CD8-positive, alpha-beta memory T cell (primary cell): ENCODE measurements around the gene MEX3D. TPM values are rescaled to one million over a fixed set of nuclear protein-coding genes. Genes with fewer than 3 reads are reported as not detected.

Source experiments
- CTCF ChIA-PET: fragments of 350-600 bp; sonication (Branson Sonifier 250); formaldehyde crosslinking; loops from one replicate; lab custom pipeline; 2021; ENCODE audit warnings: antibody characterized with exemption; lab: Charles Lee
- POLR2A ChIA-PET: fragments of 350-600 bp; sonication (Branson Sonifier 250); formaldehyde crosslinking; loops from one replicate; lab custom pipeline; 2021; ENCODE audit warnings: antibody characterized with exemption; lab: Charles Lee
- DNase-seq, 5 donors: peaks; one replicate each; pipeline versions ENCODE4 v3.0.0 to v3.0.0-alpha.2; 2020 to 2022; ENCODE audit warnings: mixed read lengths in 1 of 5
- H3K27ac ChIP-seq: one replicate; pipeline ENCODE4 v1.7.0; 2013; ENCODE audit warnings: low read depth, mild to moderate bottlenecking, low read length, moderate library complexity
- H3K27me3 ChIP-seq: 2 replicates; pipeline ENCODE4 v1.7.0; 2013; ENCODE audit warnings: low read length, mild to moderate bottlenecking; ENCODE audit not compliant: insufficient read depth, poor library complexity, severe bottlenecking
- H3K36me3 ChIP-seq: 2 replicates; pipeline ENCODE4 v1.7.0; 2013; ENCODE audit warnings: mild to moderate bottlenecking, low read length, moderate library complexity; ENCODE audit not compliant: insufficient read depth
- H3K4me1 ChIP-seq: 2 replicates; pipeline ENCODE4 v1.7.0; 2013; ENCODE audit warnings: mild to moderate bottlenecking, low read length, moderate library complexity; ENCODE audit not compliant: insufficient read depth
- H3K4me3 ChIP-seq: 2 replicates; pipeline ENCODE4 v1.7.0; 2013; ENCODE audit warnings: mild to moderate bottlenecking, low read length
- H3K9me3 ChIP-seq: 2 replicates; pipeline ENCODE4 v1.7.0; 2013; ENCODE audit warnings: mild to moderate bottlenecking, low read length
- H3K27ac Mint-ChIP-seq, 8 donors: one replicate each; pipeline ENCODE4 v1.8.0; 2020 to 2021; ENCODE audit warnings: mixed read lengths in 8 of 8, mild to moderate bottlenecking in 6 of 8, inconsistent platforms in 3 of 8, moderate library complexity in 3 of 8
- H3K27me3 Mint-ChIP-seq, 2 donors: one replicate each; pipeline ENCODE4 v1.8.0; 2020 to 2021; ENCODE audit warnings: mixed read lengths in 2 of 2, mild to moderate bottlenecking in 1 of 2, moderate library complexity in 1 of 2
- H3K36me3 Mint-ChIP-seq, 3 donors: one replicate each; pipeline ENCODE4 v1.8.0; 2020 to 2021; ENCODE audit warnings: mixed read lengths in 3 of 3, inconsistent platforms in 1 of 3, mild to moderate bottlenecking in 1 of 3
- H3K4me1 Mint-ChIP-seq, 3 donors: one replicate each; pipeline ENCODE4 v1.8.0; 2020 to 2021; ENCODE audit warnings: mixed read lengths in 3 of 3, inconsistent platforms in 1 of 3, mild to moderate bottlenecking in 1 of 3
- H3K4me3 Mint-ChIP-seq, 7 donors: one replicate each; pipeline ENCODE4 v1.8.0; 2020 to 2021; ENCODE audit warnings: mixed read lengths in 7 of 7, mild to moderate bottlenecking in 6 of 7, moderate library complexity in 4 of 7, inconsistent platforms in 2 of 7
- H3K9me3 Mint-ChIP-seq, 5 donors: one replicate each; pipeline ENCODE4 v1.8.0; 2020 to 2022; ENCODE audit warnings: mixed read lengths in 5 of 5, mild to moderate bottlenecking in 3 of 5, moderate library complexity in 2 of 5, inconsistent platforms in 1 of 5
- polyA plus RNA-seq: library from polyadenylated mRNA; unstranded; fragments of 300-500 nt; fragmentation: Illumina TruSeq; gene quantifications from one replicate; pipeline ENCODE4 v1.2.3, GENCODE V29; 2021
- total RNA-seq, 2 experiments: library from RNA; stranded (reverse); gene quantifications; one replicate each; pipeline ENCODE4 v1.2.3, GENCODE V29; 2021

MEX3D gene
- total and polyA plus RNA-seq, 3 experiments from 2014 or later: 10.8 TPM; not detected in 1

- Mint-ChIP-seq H3K36me3 (no peaks in the 10 kb centered on the region), H3K4me1 (peaks cover 12 to 20% (median 16%) of the 10 kb centered on the region in 3 donors), H3K9me3 (no peaks in the 10 kb centered on the region), H3K27me3 (peaks cover 16 to 41% of the 10 kb centered on the region in 2 donors), H3K4me3 (no peak overlapping the region), H3K27ac (peak overlapping the region in 1 of 8 donors; percentile 26)
- ChIA-PET POLR2A (interaction anchor here (0.8 kb wide), 1 partner anchor 15 kb away, joined by 3 read pairs; the partner anchor contains the start of gene REEP6), CTCF (interaction anchor here (1.4 kb wide), 1 partner anchor 320 kb away, joined by 3 read pairs; no protein-coding TSS in a partner anchor)
- H3K9me3 ChIP-seq: no peaks in the 10 kb centered on the region
- H3K27me3 ChIP-seq: peaks cover 9% of the 10 kb centered on the region
- no peak for DNase-seq
- H3K27ac ChIP-seq: peak overlapping the region; percentile 80
- no peak overlapping the region for H3K4me3 ChIP-seq
- no peaks in the 10 kb centered on the region for H3K36me3 ChIP-seq
- peaks cover 16% of the 10 kb centered on the region for H3K4me1 ChIP-seq
Measured at GRCh38 chr19:1505991-1506881, 61.9 kb downstream of the MEX3D start.

DNA sequence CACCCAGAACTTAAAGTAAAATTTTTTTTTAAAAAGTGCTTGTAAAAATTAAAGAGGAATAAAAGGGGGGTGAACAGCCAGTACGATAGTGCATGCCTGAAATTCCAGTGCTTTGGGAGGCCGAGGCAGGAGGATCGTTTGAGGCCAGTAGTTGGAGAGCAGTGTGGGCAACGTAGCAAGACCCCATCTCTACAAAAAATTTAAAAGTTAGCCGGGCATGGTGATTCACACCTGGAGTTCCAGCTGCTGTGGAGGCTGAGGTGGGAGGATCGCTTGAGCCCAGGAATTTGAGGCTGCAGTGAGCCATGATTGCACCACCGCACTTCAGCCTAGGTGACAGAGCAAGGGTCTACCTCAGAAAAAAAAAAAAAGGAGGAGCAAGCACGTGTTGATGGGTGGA lies 63.1 kb downstream of the MEX3D start:
- ChIA-PET CTCF (interaction anchor here (0.6 to 1.4 kb wide), 2 partner anchors 14 to 321 kb away, joined by 3 read pairs; no protein-coding TSS in a partner anchor), POLR2A (interaction anchor here (0.7 kb wide), 1 partner anchor 27 kb away, joined by 3 read pairs; no protein-coding TSS in a partner anchor)
- Histone ChIP-seq H3K27me3 (peaks cover 9% of the 10 kb centered on the region), H3K27ac (no peak overlapping the region), H3K36me3 (no peaks in the 10 kb centered on the region), H3K9me3 (no peaks in the 10 kb centered on the region), H3K4me3 (no peak overlapping the region), H3K4me1 (peaks cover 16% of the 10 kb centered on the region)
- H3K4me1 Mint-ChIP-seq: peaks cover 11 to 18% (median 16%) of the 10 kb centered on the region in 3 donors
- peaks cover 16 to 37% of the 10 kb centered on the region in 2 donors for H3K27me3 Mint-ChIP-seq
- H3K27ac Mint-ChIP-seq: peak overlapping the region in 1 of 8 donors; percentile 64
- DNase-seq: no peak
- no peak overlapping the region for H3K4me3 Mint-ChIP-seq
- H3K36me3 Mint-ChIP-seq: no peaks in the 10 kb centered on the region
- H3K9me3 Mint-ChIP-seq: no peaks in the 10 kb centered on the region

Other genes with a start within 250 kb of the MEX3D start
- 100 to 1,000 TPM; 102 to 104 TPM for gene NDUFS7, start 184.4 kb downstream of the MEX3D start, total RNA-seq
- 207 TPM for gene NDUFS7, start 184.4 kb downstream of the MEX3D start, polyA plus RNA-seq
- gene GAMT, start 166.8 kb downstream of the MEX3D start, total RNA-seq: 10 to 100 TPM; 29.0 to 29.5 TPM
- 20.4 TPM for gene GAMT, start 166.8 kb downstream of the MEX3D start, polyA plus RNA-seq
- 100 to 1,000 TPM; 253 TPM for gene DAZAP1, start 160.7 kb downstream of the MEX3D start, total RNA-seq
- gene DAZAP1, start 160.7 kb downstream of the MEX3D start, polyA plus RNA-seq: 7.7 TPM
- 1,000 to 10,000 TPM; 1,485 to 1,540 TPM for gene RPS15, start 129.9 kb downstream of the MEX3D start, total RNA-seq
- gene RPS15, start 129.9 kb downstream of the MEX3D start, polyA plus RNA-seq: 2,756 TPM
- gene APC2, start 118.2 kb downstream of the MEX3D start, total RNA-seq: under 1 TPM; 0.09 to 0.11 TPM
- not detected for gene APC2, start 118.2 kb downstream of the MEX3D start, polyA plus RNA-seq
- 10 to 100 TPM; 36.9 to 41.4 TPM for gene C19orf25, start 89.1 kb downstream of the MEX3D start, total RNA-seq
- 56.7 TPM for gene C19orf25, start 89.1 kb downstream of the MEX3D start, polyA plus RNA-seq
- 1 to 10 TPM; 1.0 to 1.3 TPM for gene PCSK4, start 78.0 kb downstream of the MEX3D start, total RNA-seq
- 1.0 TPM for gene PCSK4, start 78.0 kb downstream of the MEX3D start, polyA plus RNA-seq
- 1 to 10 TPM; 1.8 to 2.0 TPM for gene REEP6, start 77.1 kb downstream of the MEX3D start, total RNA-seq
- gene REEP6, start 77.1 kb downstream of the MEX3D start, polyA plus RNA-seq: 4.5 TPM
- gene ADAMTSL5, start 55.3 kb downstream of the MEX3D start, total RNA-seq: 1 to 10 TPM; 2.3 to 2.7 TPM
- gene ADAMTSL5, start 55.3 kb downstream of the MEX3D start, polyA plus RNA-seq: 1.0 TPM
- gene PLK5, start 44.2 kb downstream of the MEX3D start, total RNA-seq: not detected
- gene PLK5, start 44.2 kb downstream of the MEX3D start, polyA plus RNA-seq: not detected
- 100 to 1,000 TPM; 127 to 138 TPM for gene MBD3, start 24.5 kb upstream of the MEX3D start, total RNA-seq
- 13.7 TPM for gene MBD3, start 24.5 kb upstream of the MEX3D start, polyA plus RNA-seq
- gene UQCR11, start 37.1 kb upstream of the MEX3D start, total RNA-seq: 100 to 1,000 TPM; 239 to 266 TPM
- 613 TPM for gene UQCR11, start 37.1 kb upstream of the MEX3D start, polyA plus RNA-seq
- gene TCF3, start 84.3 kb upstream of the MEX3D start, total RNA-seq: 10 to 100 TPM; 96.0 to 97.0 TPM
- gene TCF3, start 84.3 kb upstream of the MEX3D start, polyA plus RNA-seq: 13.3 TPM
- not detected for gene ONECUT3, start 185.2 kb upstream of the MEX3D start, total RNA-seq
- not detected for gene ONECUT3, start 185.2 kb upstream of the MEX3D start, polyA plus RNA-seq
- gene ATP8B3, start 244.0 kb upstream of the MEX3D start, total RNA-seq: 1 to 10 TPM in 1 of 2 experiments, under 1 TPM in 1; 0.97 to 1.6 TPM
- gene ATP8B3, start 244.0 kb upstream of the MEX3D start, polyA plus RNA-seq: 2.4 TPM